A204.1 (cell line): ENCODE data around the gene ADGRB3.
"Not testable (repeated sequence)": the region's sequence is repeated elsewhere in the genome, so short reads cannot be mapped to it uniquely, and the experiment has no call there.

Experiments used
- FAIRE-seq: peaks from 2 replicates; lab custom pipeline; 2012; peaks lifted over from hg19 to GRCh38; lab: Jason Lieb, UNC

ADGRB3 gene

GRCh38 chr6:68650142-68650541, 15.1 kb downstream of the ADGRB3 start:
- peak; percentile 14 for FAIRE-seq

- no peak for FAIRE-seq
These were observed 16.2 kb downstream of the ADGRB3 start for GRCh38 chr6:68651011-68651985.

GRCh38 chr6:68652117-68652536, 17.0 kb downstream of the ADGRB3 start:
- FAIRE-seq = no peak

GRCh38 chr6:68653074-68653705, 18.1 kb downstream of the ADGRB3 start:
- no peak for FAIRE-seq

- no peak for FAIRE-seq
These were observed 18.6 kb downstream of the ADGRB3 start for GRCh38 chr6:68653706-68654089.

- FAIRE-seq = no peak
These were observed 19.1 kb downstream of the ADGRB3 start for GRCh38 chr6:68654134-68654533.

GRCh38 chr6:68655028-68655427, 19.9 kb downstream of the ADGRB3 start:
- no peak for FAIRE-seq

- FAIRE-seq = no peak
These were observed 22.5 kb downstream of the ADGRB3 start for GRCh38 chr6:68657374-68658139.

GRCh38 chr6:68658338-68658737, 23.3 kb downstream of the ADGRB3 start:
- no peak for FAIRE-seq

- no peak for FAIRE-seq
These were observed 38.2 kb downstream of the ADGRB3 start for GRCh38 chr6:68673255-68673654.

GRCh38 chr6:68675548-68675947, 40.5 kb downstream of the ADGRB3 start:
- FAIRE-seq = no peak

- FAIRE-seq = not testable (repeated sequence)
These were observed 41.0 kb downstream of the ADGRB3 start for GRCh38 chr6:68676094-68676493.

- FAIRE-seq = no peak
These were observed 42.0 kb downstream of the ADGRB3 start for GRCh38 chr6:68677058-68677457.

GRCh38 chr6:68679399-68679798, 44.3 kb downstream of the ADGRB3 start:
- no peak for FAIRE-seq

GRCh38 chr6:68680264-68680663, 45.2 kb downstream of the ADGRB3 start:
- no peak for FAIRE-seq

- FAIRE-seq = no peak
These were observed 54.8 kb downstream of the ADGRB3 start for GRCh38 chr6:68689910-68690309.

- no peak for FAIRE-seq
These were observed 56.0 kb downstream of the ADGRB3 start for GRCh38 chr6:68691120-68691519.

GRCh38 chr6:68693271-68693670, 58.2 kb downstream of the ADGRB3 start:
- no peak for FAIRE-seq

GRCh38 chr6:68695403-68695802, 60.3 kb downstream of the ADGRB3 start:
- FAIRE-seq = no peak

GRCh38 chr6:68695838-68696237, 60.8 kb downstream of the ADGRB3 start:
- FAIRE-seq = no peak

- FAIRE-seq = no peak
These were observed 62.3 kb downstream of the ADGRB3 start for GRCh38 chr6:68697394-68697793.

GRCh38 chr6:68701159-68701558, 66.1 kb downstream of the ADGRB3 start:
- FAIRE-seq = no peak

- FAIRE-seq = no peak
These were observed 69.4 kb downstream of the ADGRB3 start for GRCh38 chr6:68704485-68704884.
